ENCODE measurements around the gene PPP5C.

GRCh38 chr19:46321653-46322052, 25.2 kb upstream of the PPP5C start:
- TF ChIP-seq EZH2 (IDR thresholded peaks at IDR 0.05; ENCODE audit: low read length, unreplicated experiment) (no peak), CTCF (conservative IDR thresholded peaks at IDR 0.05; ENCODE audit: low read depth, low read length) (no peak)

All from PC-3 (cell line).